ENCODE results near the gene ANAPC2. TPM values are rescaled to one million over a fixed set of nuclear protein-coding genes. Genes with fewer than 3 reads are reported as not detected.
"Not testable (repeated sequence)": the region's sequence is repeated elsewhere in the genome, so short reads cannot be mapped to it uniquely, and the experiment has no call there.

ANAPC2 gene
- total RNA-seq, 1 experiment from 2014 or later: 80.9 TPM

DNA sequence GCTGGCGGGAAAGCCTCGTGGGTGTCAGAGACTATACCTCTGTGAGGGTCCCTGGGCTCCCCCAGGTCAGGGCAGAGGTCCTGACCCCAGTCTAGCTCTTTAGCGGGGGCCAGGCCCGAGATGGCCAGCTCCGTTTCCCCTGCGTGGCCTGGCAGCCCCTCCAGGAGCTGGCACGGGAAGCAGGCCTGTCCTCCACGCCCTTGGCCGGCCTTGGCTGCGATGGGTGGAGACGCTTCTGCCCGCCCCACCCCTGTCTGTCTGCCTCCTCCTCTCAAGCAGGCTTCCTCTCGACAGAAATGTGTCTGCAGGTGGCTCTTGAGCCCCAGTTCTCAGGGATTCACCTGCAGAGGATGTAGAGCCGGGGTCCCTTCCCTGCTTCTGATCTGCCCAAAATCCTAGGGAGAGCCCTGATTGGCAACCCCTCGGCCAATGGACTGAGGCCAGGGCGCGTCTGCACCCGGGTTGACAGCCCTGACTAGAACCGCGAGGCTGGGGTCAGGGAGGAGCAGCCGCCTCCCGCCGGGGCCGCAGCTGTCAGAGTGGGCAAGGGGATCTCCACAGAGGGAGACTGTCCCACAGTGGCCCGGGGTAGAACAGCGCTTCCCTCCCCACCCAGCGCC lies 52.0 kb downstream of the ANAPC2 start:
- CTCF ChIA-PET: interaction anchor here (0.9 to 2.9 kb wide), 8 partner anchors 18 to 107 kb away, joined by 3 to 14 read pairs (median 4); partner anchors contain the start of genes LRRC26 and NPDC1
- peaks cover 65% of the 10 kb centered on the region for H3K27me3 Mint-ChIP-seq (ENCODE audit: low read depth)
- H3K4me1 Mint-ChIP-seq: peaks cover 6% of the 10 kb centered on the region; the same call in 1 of the 2 replicates
- H3K36me3 Mint-ChIP-seq: no peaks in the 10 kb centered on the region
- DNase-seq (ENCODE audit: low spot score) (no peak), ATAC-seq (peak; percentile 54)
- H3K9me3 Mint-ChIP-seq: no peaks in the 10 kb centered on the region
- H3K27ac Mint-ChIP-seq: no peak overlapping the region
- TF ChIP-seq, protein P1, sequence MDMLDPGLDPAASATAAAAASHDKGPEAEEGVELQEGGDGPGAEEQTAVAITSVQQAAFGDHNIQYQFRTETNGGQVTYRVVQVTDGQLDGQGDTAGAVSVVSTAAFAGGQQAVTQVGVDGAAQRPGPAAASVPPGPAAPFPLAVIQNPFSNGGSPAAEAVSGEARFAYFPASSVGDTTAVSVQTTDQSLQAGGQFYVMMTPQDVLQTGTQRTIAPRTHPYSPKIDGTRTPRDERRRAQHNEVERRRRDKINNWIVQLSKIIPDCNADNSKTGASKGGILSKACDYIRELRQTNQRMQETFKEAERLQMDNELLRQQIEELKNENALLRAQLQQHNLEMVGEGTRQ (CRISPR knock-in tag; IDR thresholded peaks at IDR 0.05): no peak
- TF ChIP-seq FOXP1 (CRISPR knock-in tag; IDR thresholded peaks at IDR 0.05; ENCODE audit: borderline replicate concordance) (peak; percentile 52; the same call in 1 of the 2 replicates), CREM (CRISPR knock-in tag; IDR thresholded peaks at IDR 0.05) (no peak), PRRX2 (CRISPR knock-in tag; IDR thresholded peaks at IDR 0.05) (no peak)
- H3K4me3 Mint-ChIP-seq: no peak overlapping the region
- POLR2A ChIA-PET: no interaction called here

DNA sequence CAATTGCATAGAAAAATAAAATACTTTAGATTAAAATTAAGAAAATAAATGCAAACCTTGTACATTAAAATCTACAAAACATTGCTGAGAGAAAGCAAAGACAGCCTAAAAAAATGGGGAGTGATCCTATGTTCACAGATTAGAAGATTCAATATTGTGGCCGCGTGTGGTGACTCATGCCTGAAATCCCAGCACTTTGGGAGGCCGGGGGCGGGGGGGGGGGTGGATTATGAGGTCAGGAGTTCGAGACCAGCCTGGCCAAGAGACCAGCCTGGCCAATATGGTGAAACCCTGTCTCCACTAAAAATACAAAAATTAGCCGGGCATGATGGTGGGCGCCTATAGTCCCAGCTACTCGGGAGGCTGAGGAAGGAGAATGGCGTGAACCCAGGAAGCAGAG lies 53.2 kb downstream of the ANAPC2 start:
- CTCF ChIA-PET: interaction anchor here (1.0 to 1.8 kb wide), 3 partner anchors 100 to 106 kb away, joined by 4 to 7 read pairs (median 4); no protein-coding TSS in a partner anchor
- not testable (repeated sequence) for H3K4me1 Mint-ChIP-seq; H3K9me3 Mint-ChIP-seq; ATAC-seq; H3K4me3 Mint-ChIP-seq; DNase-seq (ENCODE audit: low spot score); H3K36me3 Mint-ChIP-seq; H3K27ac Mint-ChIP-seq
- POLR2A ChIA-PET: interaction anchor here (0.6 kb wide), 1 partner anchor 14 kb away, joined by 4 read pairs; no protein-coding TSS in a partner anchor
- peaks cover 64% of the 10 kb centered on the region for H3K27me3 Mint-ChIP-seq (ENCODE audit: low read depth)

DNA sequence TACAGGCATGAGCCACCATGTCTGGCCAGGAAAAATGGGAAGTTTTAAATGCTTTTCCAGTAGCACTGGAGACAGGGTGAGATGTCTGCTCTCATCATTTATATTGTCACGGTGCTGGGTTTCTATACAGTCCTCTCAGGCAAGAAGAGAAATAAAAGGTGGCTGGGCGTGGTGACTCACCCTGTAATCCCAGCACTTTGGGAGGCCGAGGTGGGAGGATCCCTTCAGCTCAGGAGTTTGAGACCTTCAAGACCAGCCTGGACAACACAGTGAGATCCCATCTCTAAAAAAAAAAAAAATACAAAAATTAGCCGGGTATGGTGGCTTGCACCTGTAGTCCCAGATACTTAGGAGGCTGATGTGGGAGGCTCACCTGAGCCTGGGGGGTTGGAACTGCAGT lies 54.2 kb downstream of the ANAPC2 start:
- H3K36me3 Mint-ChIP-seq: no peaks in the 10 kb centered on the region
- H3K27me3 Mint-ChIP-seq (ENCODE audit: low read depth): peaks cover 55% of the 10 kb centered on the region
- no peak for ATAC-seq
- no peak overlapping the region for H3K4me3 Mint-ChIP-seq
- POLR2A ChIA-PET: no interaction called here
- H3K4me1 Mint-ChIP-seq: peaks cover 6% of the 10 kb centered on the region; the same call in 1 of the 2 replicates
- H3K9me3 Mint-ChIP-seq: no peaks in the 10 kb centered on the region
- H3K27ac Mint-ChIP-seq: no peak overlapping the region
- DNase-seq (ENCODE audit: low spot score): no peak
- CTCF ChIA-PET: interaction anchor here (1.0 kb wide), 1 partner anchor 102 kb away, joined by 4 read pairs; no protein-coding TSS in a partner anchor
- TF ChIP-seq FOXJ3 (CRISPR knock-in tag; IDR thresholded peaks at IDR 0.05; ENCODE audit: borderline replicate concordance) (no peak), MXD4 (CRISPR knock-in tag; IDR thresholded peaks at IDR 0.05; ENCODE audit: borderline replicate concordance) (no peak), RELA (CRISPR knock-in tag; IDR thresholded peaks at IDR 0.05; ENCODE audit: borderline replicate concordance) (no peak), JUN (CRISPR knock-in tag; IDR thresholded peaks at IDR 0.05) (no peak), ZNF219 (CRISPR knock-in tag; IDR thresholded peaks at IDR 0.05; ENCODE audit: borderline replicate concordance) (no peak), ETV6 (CRISPR knock-in tag; IDR thresholded peaks at IDR 0.05) (no peak), SMAD3 (CRISPR knock-in tag; IDR thresholded peaks at IDR 0.05; ENCODE audit: borderline replicate concordance) (no peak), NFE2L1 (CRISPR knock-in tag; IDR thresholded peaks at IDR 0.05) (no peak), NFYB (CRISPR knock-in tag; conservative IDR thresholded peaks at IDR 0.05; ENCODE audit: low read depth) (no peak), SMAD4 (CRISPR knock-in tag; IDR thresholded peaks at IDR 0.05) (no peak)
- TF ChIP-seq, protein P2, sequence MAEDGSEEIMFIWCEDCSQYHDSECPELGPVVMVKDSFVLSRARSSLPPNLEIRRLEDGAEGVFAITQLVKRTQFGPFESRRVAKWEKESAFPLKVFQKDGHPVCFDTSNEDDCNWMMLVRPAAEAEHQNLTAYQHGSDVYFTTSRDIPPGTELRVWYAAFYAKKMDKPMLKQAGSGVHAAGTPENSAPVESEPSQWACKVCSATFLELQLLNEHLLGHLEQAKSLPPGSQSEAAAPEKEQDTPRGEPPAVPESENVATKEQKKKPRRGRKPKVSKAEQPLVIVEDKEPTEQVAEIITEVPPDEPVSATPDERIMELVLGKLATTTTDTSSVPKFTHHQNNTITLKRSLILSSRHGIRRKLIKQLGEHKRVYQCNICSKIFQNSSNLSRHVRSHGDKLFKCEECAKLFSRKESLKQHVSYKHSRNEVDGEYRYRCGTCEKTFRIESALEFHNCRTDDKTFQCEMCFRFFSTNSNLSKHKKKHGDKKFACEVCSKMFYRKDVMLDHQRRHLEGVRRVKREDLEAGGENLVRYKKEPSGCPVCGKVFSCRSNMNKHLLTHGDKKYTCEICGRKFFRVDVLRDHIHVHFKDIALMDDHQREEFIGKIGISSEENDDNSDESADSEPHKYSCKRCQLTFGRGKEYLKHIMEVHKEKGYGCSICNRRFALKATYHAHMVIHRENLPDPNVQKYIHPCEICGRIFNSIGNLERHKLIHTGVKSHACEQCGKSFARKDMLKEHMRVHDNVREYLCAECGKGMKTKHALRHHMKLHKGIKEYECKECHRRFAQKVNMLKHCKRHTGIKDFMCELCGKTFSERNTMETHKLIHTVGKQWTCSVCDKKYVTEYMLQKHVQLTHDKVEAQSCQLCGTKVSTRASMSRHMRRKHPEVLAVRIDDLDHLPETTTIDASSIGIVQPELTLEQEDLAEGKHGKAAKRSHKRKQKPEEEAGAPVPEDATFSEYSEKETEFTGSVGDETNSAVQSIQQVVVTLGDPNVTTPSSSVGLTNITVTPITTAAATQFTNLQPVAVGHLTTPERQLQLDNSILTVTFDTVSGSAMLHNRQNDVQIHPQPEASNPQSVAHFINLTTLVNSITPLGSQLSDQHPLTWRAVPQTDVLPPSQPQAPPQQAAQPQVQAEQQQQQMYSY (CRISPR knock-in tag; IDR thresholded peaks at IDR 0.05): no peak
- TF ChIP-seq, protein P1 (CRISPR knock-in tag; IDR thresholded peaks at IDR 0.05): no peak
- TF ChIP-seq, protein P3, sequence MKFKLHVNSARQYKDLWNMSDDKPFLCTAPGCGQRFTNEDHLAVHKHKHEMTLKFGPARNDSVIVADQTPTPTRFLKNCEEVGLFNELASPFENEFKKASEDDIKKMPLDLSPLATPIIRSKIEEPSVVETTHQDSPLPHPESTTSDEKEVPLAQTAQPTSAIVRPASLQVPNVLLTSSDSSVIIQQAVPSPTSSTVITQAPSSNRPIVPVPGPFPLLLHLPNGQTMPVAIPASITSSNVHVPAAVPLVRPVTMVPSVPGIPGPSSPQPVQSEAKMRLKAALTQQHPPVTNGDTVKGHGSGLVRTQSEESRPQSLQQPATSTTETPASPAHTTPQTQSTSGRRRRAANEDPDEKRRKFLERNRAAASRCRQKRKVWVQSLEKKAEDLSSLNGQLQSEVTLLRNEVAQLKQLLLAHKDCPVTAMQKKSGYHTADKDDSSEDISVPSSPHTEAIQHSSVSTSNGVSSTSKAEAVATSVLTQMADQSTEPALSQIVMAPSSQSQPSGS (CRISPR knock-in tag; IDR thresholded peaks at IDR 0.05; ENCODE audit: borderline replicate concordance, low read depth): no peak
- TF ChIP-seq, protein P4, sequence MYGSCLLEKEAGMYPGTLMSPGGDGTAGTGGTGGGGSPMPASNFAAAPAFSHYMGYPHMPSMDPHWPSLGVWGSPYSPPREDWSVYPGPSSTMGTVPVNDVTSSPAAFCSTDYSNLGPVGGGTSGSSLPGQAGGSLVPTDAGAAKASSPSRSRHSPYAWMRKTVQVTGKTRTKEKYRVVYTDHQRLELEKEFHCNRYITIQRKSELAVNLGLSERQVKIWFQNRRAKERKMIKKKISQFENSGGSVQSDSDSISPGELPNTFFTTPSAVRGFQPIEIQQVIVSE (CRISPR knock-in tag; IDR thresholded peaks at IDR 0.05; ENCODE audit: borderline replicate concordance): no peak
- TF ChIP-seq, protein P5, sequence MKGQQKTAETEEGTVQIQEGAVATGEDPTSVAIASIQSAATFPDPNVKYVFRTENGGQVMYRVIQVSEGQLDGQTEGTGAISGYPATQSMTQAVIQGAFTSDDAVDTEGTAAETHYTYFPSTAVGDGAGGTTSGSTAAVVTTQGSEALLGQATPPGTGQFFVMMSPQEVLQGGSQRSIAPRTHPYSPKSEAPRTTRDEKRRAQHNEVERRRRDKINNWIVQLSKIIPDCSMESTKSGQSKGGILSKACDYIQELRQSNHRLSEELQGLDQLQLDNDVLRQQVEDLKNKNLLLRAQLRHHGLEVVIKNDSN (CRISPR knock-in tag; IDR thresholded peaks at IDR 0.05): no peak

Measured in WTC11 (cell line).